ENCODE results near the gene GNAT1.

GRCh38 chr3:50163572-50164455 lies 27.6 kb upstream of the GNAT1 start:
- TF ChIP-seq POLR2A (IDR thresholded peaks at IDR 0.05) (peak; percentile 9), CTCF (IDR thresholded peaks at IDR 0.05) (no peak), POLR2AphosphoS5 (IDR thresholded peaks at IDR 0.05) (peak; percentile 95)
